Heart left ventricle (tissue), 16 donors: Measurements from ENCODE around the gene BAIAP2L1. TPM values are rescaled to one million over a fixed set of nuclear protein-coding genes. Genes with fewer than 3 reads are reported as not detected.

Experiments used
- ATAC-seq, 4 donors: fragments of 200-7000 bp; cut with Tn5 transposase; one replicate each; pipeline ENCODE4 v1.9.1; 2020 to 2022; ENCODE audit warnings: moderate library complexity in 4 of 4, mild to moderate bottlenecking in 3 of 4, moderate number of reproducible peaks in 1 of 4
- DNase-seq, 5 donors: peaks; one replicate each; pipeline ENCODE4 v3.0.0-alpha.2; 2020
- H3K27ac ChIP-seq, 12 donors: fragments of 200-600 bp; sonication (generic) in 4 of 12; one replicate each; pipeline versions ENCODE4 v1.5.0 to v1.8.0; 2016 to 2022; ENCODE audit warnings: mild to moderate bottlenecking in 2 of 12
- H3K27me3 ChIP-seq, 9 donors: fragments of 200-600 bp; sonication (generic) in 2 of 9; one replicate each; pipeline versions ENCODE4 v1.5.1 to v1.8.0; 2016 to 2022; ENCODE audit warnings: mild to moderate bottlenecking in 3 of 9
- H3K36me3 ChIP-seq, 9 donors: fragments of 200-600 bp; sonication (generic) in 2 of 9; one replicate each; pipeline versions ENCODE4 v1.5.0 to v1.8.0; 2018 to 2022; ENCODE audit warnings: mild to moderate bottlenecking in 2 of 9
- H3K4me1 ChIP-seq, 12 donors: fragments of 200-600 bp; sonication (generic) in 4 of 12; one replicate each; pipeline versions ENCODE4 v1.5.0 to v1.8.0; 2016 to 2022; ENCODE audit warnings: mild to moderate bottlenecking in 3 of 12
- H3K4me3 ChIP-seq, 12 donors: fragments of 200-600 bp; sonication (generic) in 4 of 12; one replicate each; pipeline versions ENCODE4 v1.5.0 to v1.8.0; 2017 to 2022; ENCODE audit warnings: mild to moderate bottlenecking in 9 of 12, moderate library complexity in 4 of 12
- H3K9me3 ChIP-seq, 12 donors: fragments of 200-600 bp; sonication (generic) in 4 of 12; one replicate each; pipeline versions ENCODE4 v1.5.0 to v1.8.0; 2016 to 2022; ENCODE audit warnings: mild to moderate bottlenecking in 1 of 12
- CTCF ChIP-seq, 12 donors: fragments of 200-600 bp; sonication (generic) in 4 of 12; IDR thresholded peaks; one replicate each; pipeline versions ENCODE4 v1.5.0 to v1.8.0; 2018 to 2022; ENCODE audit warnings: antibody characterized with exemption in 12 of 12, mild to moderate bottlenecking in 5 of 12
- POLR2A ChIP-seq, 2 donors: fragments of 450-650 bp; IDR thresholded peaks; one replicate each; pipeline ENCODE4 v1.6.1; 2017; ENCODE audit warnings: antibody characterized with exemption in 2 of 2, mild to moderate bottlenecking in 2 of 2, moderate library complexity in 2 of 2
- WGBS, 4 donors: extraction: QIAGEN DNeasy Blood & Tissue Kit in 2 of 4; methylation state at CpG; one replicate each; pipeline versions ENCODE4 v1.1.5 to v1.1.7; 2013 to 2018; 5-methylcytosine and 5-hydroxymethylcytosine counted together
- intact Hi-C, 10 donors: fragments of 100-400 bp; cut with DNase I; formaldehyde crosslinking; loops; one replicate each; pipeline versions ENCODE4 v1.11.1 to v1.14.2; 2022
- polyA plus RNA-seq, 2 donors: library from polyadenylated mRNA; stranded (reverse); fragments of 200-250 nt; gene quantifications; one replicate each; pipeline ENCODE4 v1.2.3, GENCODE V29; 2013
- total RNA-seq, 9 donors: library from RNA; depleted of rRNA in 2 of 9; stranded (reverse); fragments of >200 nt in 2 of 9; fragmentation: NEBNext Ultra II Directional in 3 of 9; extraction: Animal tissue kit (Norgen Biotek cat#: 25700) in 3 of 9; gene quantifications; one replicate each; pipeline versions ENCODE4 v1.1.0 to v1.2.4, GENCODE V29; 2016 to 2023
- donor health status: ischemic (EF 13 %, LVEDD 7.1; RV severe dilation, severe dysfunction).
- donor health status: healthy with polysubstance abuse.
- donor health status: DM: no; HTN: yes; CAD: no.
- donor health status: DM: no; HTN: no; CAD: no.
- donor health status: ischemic (EF 25% LVEDD 6.9; RV normal size, moderate dysfunction).
- donor health status: ischemic (EF 25% LVEDD 5.7; RV mildly dilated, moderate dysfunction).
- donor health status: healthy.
- donor health status: DM: yes; HTN: yes; CAD: no.
- donor health status: ischemic (EF 35%, LVEDD 5.7; RV mildly dilated, moderate dysfunction).
- donor health status: nonischemic (EF 11% LVEDD 7.7; RV severe dilation, severe dysfunction).
- donor health status: DM: yes; HTN: yes; CAD: no.
- donor health status: PGD.
- donor health status: ischemic (EF 29% LVEDD 5.4; RV normal size, mild dysfunction).
- donor health status: nonischemic (EF 23%, LVEDD 6.1; RV moderate dilation, normal function).

Gene BAIAP2L1
- total and polyA plus RNA-seq, 11 donors = 0.64 to 2.7 (median 2.1) TPM

GRCh38 chr7:98267303-98267702, 133.6 kb downstream of the BAIAP2L1 start:
- no peaks in the 10 kb centered on the region for H3K4me1 ChIP-seq
- 74 to 93% (median 82%) methylated on average over 3 of the region's 3 CpGs for WGBS, 4 donors
- peaks cover 0 to 7% (median 0%) of the 10 kb centered on the region in 9 donors for H3K36me3 ChIP-seq
- H3K4me3 ChIP-seq = no peak overlapping the region
- H3K27me3 ChIP-seq = no peaks in the 10 kb centered on the region
- intact Hi-C loops = no loop called here
- no peaks in the 10 kb centered on the region for H3K9me3 ChIP-seq
- ATAC-seq (no peak), DNase-seq (no peak)
- no peak overlapping the region for H3K27ac ChIP-seq
- TF ChIP-seq POLR2A (IDR thresholded peaks at IDR 0.05) = no peak
- TF ChIP-seq CTCF (IDR thresholded peaks at IDR 0.05) = no peak

- H3K27ac ChIP-seq = no peak overlapping the region
- H3K36me3 ChIP-seq = peaks cover 0 to 8% (median 0%) of the 10 kb centered on the region in 9 donors
- ATAC-seq (no peak), DNase-seq (no peak)
- TF ChIP-seq POLR2A (IDR thresholded peaks at IDR 0.05) (no peak), CTCF (IDR thresholded peaks at IDR 0.05) (peak in 9 of 12 donors; percentile 15 to 45 (median 22))
- intact Hi-C loops = no loop called here
- H3K27me3 ChIP-seq = no peaks in the 10 kb centered on the region
- no peaks in the 10 kb centered on the region for H3K4me1 ChIP-seq
- 45 to 96% (median 82%) methylated on average over 2 of the region's 2 CpGs for WGBS, 4 donors
- no peak overlapping the region for H3K4me3 ChIP-seq
- no peaks in the 10 kb centered on the region for H3K9me3 ChIP-seq
Measured at GRCh38 chr7:98266840-98267239, 134.1 kb downstream of the BAIAP2L1 start.

- WGBS, 4 donors = 78 to 89% (median 85%) methylated on average over 5 of the region's 5 CpGs
- no peaks in the 10 kb centered on the region for H3K9me3 ChIP-seq
- intact Hi-C loops = no loop called here
- H3K27me3 ChIP-seq = no peaks in the 10 kb centered on the region
- ATAC-seq (no peak), DNase-seq (no peak)
- no peak overlapping the region for H3K27ac ChIP-seq
- no peak overlapping the region for H3K4me3 ChIP-seq
- peaks cover 0 to 15% (median 8%) of the 10 kb centered on the region in 9 donors for H3K36me3 ChIP-seq
- H3K4me1 ChIP-seq = no peaks in the 10 kb centered on the region
- TF ChIP-seq POLR2A (IDR thresholded peaks at IDR 0.05) (no peak), CTCF (IDR thresholded peaks at IDR 0.05) (no peak)
Measured at GRCh38 chr7:98265841-98266271, 135.0 kb downstream of the BAIAP2L1 start.

GRCh38 chr7:98257701-98258100, 143.2 kb downstream of the BAIAP2L1 start:
- H3K4me3 ChIP-seq = no peak overlapping the region
- no peak for TF ChIP-seq POLR2A (IDR thresholded peaks at IDR 0.05)
- no peak for TF ChIP-seq CTCF (IDR thresholded peaks at IDR 0.05)
- H3K36me3 ChIP-seq = peaks cover 0 to 31% (median 16%) of the 10 kb centered on the region in 9 donors
- no peaks in the 10 kb centered on the region for H3K27me3 ChIP-seq
- H3K27ac ChIP-seq = no peak overlapping the region
- WGBS, 4 donors = 82 to 95% (median 90%) methylated on average over 6 of the region's 6 CpGs
- no peak for DNase-seq
- ATAC-seq = no peak
- peaks cover 0 to 19% (median 7%) of the 10 kb centered on the region in 12 donors for H3K4me1 ChIP-seq
- intact Hi-C loops = no loop called here
- H3K9me3 ChIP-seq = no peaks in the 10 kb centered on the region
